Measurements from ENCODE around the gene SLC39A9.
"Not testable (repeated sequence)": the region's sequence is repeated elsewhere in the genome, so short reads cannot be mapped to it uniquely, and the experiment has no call there.

Gene SLC39A9

GRCh38 chr14:69491193-69491592 is 92.7 kb downstream of the SLC39A9 start:
- no peak for DNase-seq (ENCODE audit: low spot score)
- no peak for TF ChIP-seq CTCF (IDR thresholded peaks at IDR 0.05; ENCODE audit: extremely low read depth, missing control alignments)

GRCh38 chr14:69493038-69493437 is 94.5 kb downstream of the SLC39A9 start:
- peak; percentile 2 for DNase-seq (ENCODE audit: low spot score)
- TF ChIP-seq CTCF (IDR thresholded peaks at IDR 0.05; ENCODE audit: extremely low read depth, missing control alignments) = no peak

- no peak for DNase-seq (ENCODE audit: low spot score)
- TF ChIP-seq CTCF (IDR thresholded peaks at IDR 0.05; ENCODE audit: extremely low read depth, missing control alignments) = no peak
Measured at GRCh38 chr14:69493791-69494190, 95.3 kb downstream of the SLC39A9 start.

- DNase-seq (ENCODE audit: low spot score) = no peak
- TF ChIP-seq CTCF (IDR thresholded peaks at IDR 0.05; ENCODE audit: extremely low read depth, missing control alignments) = no peak
Measured at GRCh38 chr14:69495341-69495921, 96.9 kb downstream of the SLC39A9 start.

GRCh38 chr14:69497866-69498265 is 99.4 kb downstream of the SLC39A9 start:
- not testable (repeated sequence) for DNase-seq (ENCODE audit: low spot score)

- DNase-seq (ENCODE audit: low spot score) = not testable (repeated sequence)
Measured at GRCh38 chr14:69498286-69498685, 99.8 kb downstream of the SLC39A9 start.

- TF ChIP-seq CTCF (IDR thresholded peaks at IDR 0.05; ENCODE audit: extremely low read depth, missing control alignments) = no peak
- no peak for DNase-seq (ENCODE audit: low spot score)
Measured at GRCh38 chr14:69499436-69499835, 100.9 kb downstream of the SLC39A9 start.

GRCh38 chr14:69500096-69500495 is 101.6 kb downstream of the SLC39A9 start:
- DNase-seq (ENCODE audit: low spot score) = no peak
- no peak for TF ChIP-seq CTCF (IDR thresholded peaks at IDR 0.05; ENCODE audit: extremely low read depth, missing control alignments)

Measured in GM20000 (cell line).